WTC11 (cell line): ENCODE results near the gene TRIM23. TPM values are rescaled to one million over a fixed set of nuclear protein-coding genes. Genes with fewer than 3 reads are reported as not detected.

Experiments
- ATAC-seq: fragments of 200-7000 bp; cut with Tn5 transposase; 2 replicates; pipeline ENCODE4 v1.10.0; 2021; ENCODE audit warnings: mild to moderate bottlenecking, moderate library complexity
- CTCF ChIA-PET: fragments of 300-600 bp; sonication (Branson Sonifier 250); formaldehyde crosslinking; loops from one replicate; lab custom pipeline; 2021; ENCODE audit warnings: antibody characterized with exemption; lab: Charles Lee
- POLR2A ChIA-PET: fragments of 350-600 bp; sonication (Branson Sonifier 250); formaldehyde crosslinking; loops from one replicate; lab custom pipeline; 2021; ENCODE audit warnings: antibody characterized with exemption; lab: Charles Lee
- DNase-seq: peaks from one replicate; pipeline ENCODE4 v3.0.0; 2021; ENCODE audit warnings: low spot score
- H3K27ac Mint-ChIP-seq: 2 replicates; pipeline ENCODE4 v1.8.0; 2021; ENCODE audit warnings: mixed read lengths
- H3K27me3 Mint-ChIP-seq: 2 replicates; pipeline ENCODE4 v1.8.0; 2021; ENCODE audit warnings: low read depth, mild to moderate bottlenecking, moderate library complexity, mixed read lengths
- H3K36me3 Mint-ChIP-seq: 2 replicates; pipeline ENCODE4 v1.8.0; 2021; ENCODE audit warnings: mixed read lengths
- H3K4me1 Mint-ChIP-seq: 2 replicates; pipeline ENCODE4 v1.8.0; 2022; ENCODE audit warnings: mixed read lengths
- H3K4me3 Mint-ChIP-seq: 2 replicates; pipeline ENCODE4 v1.8.0; 2021; ENCODE audit warnings: mild to moderate bottlenecking, moderate library complexity, mixed read lengths
- H3K9me3 Mint-ChIP-seq: 2 replicates; pipeline ENCODE4 v1.8.0; 2021; ENCODE audit warnings: mixed read lengths
- CREB1 ChIP-seq: sonication (generic); formaldehyde crosslinking; IDR thresholded peaks from 2 replicates; pipeline ENCODE4 v1.8.0; 2023; ENCODE audit warnings: mild to moderate bottlenecking, missing genetic modification reagents
- GTF2I ChIP-seq: fragments of 250-450 bp; sonication (Bioruptor Pico); conservative IDR thresholded peaks from 2 replicates; pipeline ENCODE4 v1.4.0; 2021; ENCODE audit warnings: mild to moderate bottlenecking
- HMGA2 ChIP-seq: fragments of 250-450 bp; sonication (Bioruptor Pico); IDR thresholded peaks from 2 replicates; pipeline ENCODE4 v1.4.0; 2021; ENCODE audit warnings: mild to moderate bottlenecking, moderate library complexity
- IRF2 ChIP-seq: sonication (generic); formaldehyde crosslinking; IDR thresholded peaks from 2 replicates; pipeline ENCODE4 v1.8.0; 2022; ENCODE audit warnings: low read depth, missing genetic modification reagents, borderline replicate concordance
- KAT7 ChIP-seq: sonication (generic); formaldehyde crosslinking; IDR thresholded peaks from 2 replicates; pipeline ENCODE4 v1.8.1; 2023; ENCODE audit warnings: missing genetic modification reagents, mild to moderate bottlenecking, borderline replicate concordance
- MYBL2 ChIP-seq: sonication (generic); formaldehyde crosslinking; IDR thresholded peaks from 2 replicates; pipeline ENCODE4 v1.8.1; 2023; ENCODE audit warnings: mild to moderate bottlenecking, moderate library complexity, missing genetic modification reagents
- NFATC4 ChIP-seq: fragments of 250-450 bp; sonication (Bioruptor Pico); IDR thresholded peaks from 2 replicates; pipeline ENCODE4 v1.9.0; 2021; ENCODE audit warnings: mild to moderate bottlenecking
- NR2C2 ChIP-seq: sonication (generic); formaldehyde crosslinking; IDR thresholded peaks from 2 replicates; pipeline ENCODE4 v1.8.0; 2022; ENCODE audit warnings: mild to moderate bottlenecking, missing genetic modification reagents
- RORB ChIP-seq: fragments of 250-450 bp; sonication (Bioruptor Pico); IDR thresholded peaks from 2 replicates; pipeline ENCODE4 v1.9.0; 2021; ENCODE audit warnings: mild to moderate bottlenecking
- TEAD1 ChIP-seq: sonication (generic); formaldehyde crosslinking; IDR thresholded peaks from 2 replicates; pipeline ENCODE4 v1.8.0; 2022; ENCODE audit warnings: mild to moderate bottlenecking, missing genetic modification reagents
- ZNF138 ChIP-seq: sonication (generic); formaldehyde crosslinking; conservative IDR thresholded peaks from 2 replicates; pipeline ENCODE4 v1.8.1; 2022; ENCODE audit warnings: mild to moderate bottlenecking, moderate library complexity, missing genetic modification reagents
- ZNF219 ChIP-seq: sonication (generic); formaldehyde crosslinking; IDR thresholded peaks from 2 replicates; pipeline ENCODE4 v1.8.0; 2023; ENCODE audit warnings: missing genetic modification reagents, mild to moderate bottlenecking, borderline replicate concordance
- ZNF232 ChIP-seq: sonication (generic); formaldehyde crosslinking; IDR thresholded peaks from 2 replicates; pipeline ENCODE4 v1.8.0; 2022; ENCODE audit warnings: mild to moderate bottlenecking, missing genetic modification reagents
- ZNF263 ChIP-seq: sonication (generic); formaldehyde crosslinking; IDR thresholded peaks from 2 replicates; pipeline ENCODE4 v1.8.1; 2022; ENCODE audit warnings: low read depth, mild to moderate bottlenecking, moderate library complexity, missing genetic modification reagents
- ZNF396 ChIP-seq: fragments of 250-450 bp; sonication (Bioruptor Pico); IDR thresholded peaks from 2 replicates; pipeline ENCODE4 v1.8.0; 2021; ENCODE audit warnings: mild to moderate bottlenecking, moderate library complexity, borderline replicate concordance
- total RNA-seq: library from RNA; stranded (reverse); gene quantifications from 3 replicates; pipeline ENCODE4 v1.2.3, GENCODE V29; 2021
- TF ChIP-seq, protein P1 (sequence below): sonication (generic); formaldehyde crosslinking; IDR thresholded peaks from 2 replicates; pipeline ENCODE4 v1.8.0; 2022; ENCODE audit warnings: mild to moderate bottlenecking, missing genetic modification reagents
- TF ChIP-seq, protein P2 (sequence below): sonication (generic); formaldehyde crosslinking; IDR thresholded peaks from 2 replicates; pipeline ENCODE4 v1.8.1; 2023; ENCODE audit warnings: mild to moderate bottlenecking, missing genetic modification reagents, moderate library complexity
- TF ChIP-seq, protein P3 (sequence below): sonication (generic); formaldehyde crosslinking; IDR thresholded peaks from 2 replicates; pipeline ENCODE4 v1.8.1; 2022; ENCODE audit warnings: low read depth, missing genetic modification reagents, borderline replicate concordance
- TF ChIP-seq, protein P4 (sequence below): sonication (generic); formaldehyde crosslinking; conservative IDR thresholded peaks from 2 replicates; pipeline ENCODE4 v1.8.1; 2023; ENCODE audit warnings: mild to moderate bottlenecking, low read depth, missing genetic modification reagents, moderate library complexity
- TF ChIP-seq, protein P5 (sequence below): fragments of 250-450 bp; sonication (Bioruptor Pico); IDR thresholded peaks from 2 replicates; pipeline ENCODE4 v1.8.0; 2021; ENCODE audit warnings: mild to moderate bottlenecking

Gene TRIM23
- total RNA-seq, 1 experiment from 2014 or later = 11.8 TPM

DNA sequence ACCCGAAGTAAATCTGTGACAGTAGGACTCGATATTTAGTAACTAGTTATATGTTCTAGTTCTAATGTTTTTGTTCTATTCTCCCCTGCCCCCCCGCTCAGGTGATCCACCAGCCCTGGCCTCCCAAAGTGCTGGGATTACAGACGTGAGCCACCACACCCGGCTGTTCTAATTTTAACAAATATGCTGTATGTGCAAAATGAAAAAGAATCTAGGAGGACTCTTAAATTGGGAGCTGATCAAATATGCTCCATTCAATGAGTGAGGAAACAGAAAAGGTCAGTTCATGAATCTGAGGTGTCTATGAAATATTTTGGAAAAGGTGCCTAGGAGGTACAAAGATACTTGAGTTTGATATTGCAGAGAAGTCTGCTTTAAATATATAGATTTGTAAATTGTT lies 78.0 kb downstream of the TRIM23 start:
- no peak for DNase-seq
- Mint-ChIP-seq H3K9me3 (no peaks in the 10 kb centered on the region), H3K36me3 (peaks cover 54% of the 10 kb centered on the region), H3K4me1 (no peaks in the 10 kb centered on the region), H3K27me3 (no peaks in the 10 kb centered on the region), H3K27ac (no peak overlapping the region), H3K4me3 (no peak overlapping the region)
- no peak for ATAC-seq
- POLR2A ChIA-PET = no interaction called here
- TF ChIP-seq CREB1 (CRISPR knock-in tag) = no peak
- TF ChIP-seq, protein P1, sequence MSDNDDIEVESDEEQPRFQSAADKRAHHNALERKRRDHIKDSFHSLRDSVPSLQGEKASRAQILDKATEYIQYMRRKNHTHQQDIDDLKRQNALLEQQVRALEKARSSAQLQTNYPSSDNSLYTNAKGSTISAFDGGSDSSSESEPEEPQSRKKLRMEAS (CRISPR knock-in tag) = no peak
- TF ChIP-seq GTF2I (CRISPR knock-in tag) = no peak
- TF ChIP-seq MYBL2 (CRISPR knock-in tag) = no peak
- no peak for TF ChIP-seq NFATC4 (CRISPR knock-in tag)
- TF ChIP-seq HMGA2 (CRISPR knock-in tag) = no peak
- TF ChIP-seq, protein P2, sequence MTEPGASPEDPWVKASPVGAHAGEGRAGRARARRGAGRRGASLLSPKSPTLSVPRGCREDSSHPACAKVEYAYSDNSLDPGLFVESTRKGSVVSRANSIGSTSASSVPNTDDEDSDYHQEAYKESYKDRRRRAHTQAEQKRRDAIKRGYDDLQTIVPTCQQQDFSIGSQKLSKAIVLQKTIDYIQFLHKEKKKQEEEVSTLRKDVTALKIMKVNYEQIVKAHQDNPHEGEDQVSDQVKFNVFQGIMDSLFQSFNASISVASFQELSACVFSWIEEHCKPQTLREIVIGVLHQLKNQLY (CRISPR knock-in tag) = no peak
- TF ChIP-seq, protein P3, sequence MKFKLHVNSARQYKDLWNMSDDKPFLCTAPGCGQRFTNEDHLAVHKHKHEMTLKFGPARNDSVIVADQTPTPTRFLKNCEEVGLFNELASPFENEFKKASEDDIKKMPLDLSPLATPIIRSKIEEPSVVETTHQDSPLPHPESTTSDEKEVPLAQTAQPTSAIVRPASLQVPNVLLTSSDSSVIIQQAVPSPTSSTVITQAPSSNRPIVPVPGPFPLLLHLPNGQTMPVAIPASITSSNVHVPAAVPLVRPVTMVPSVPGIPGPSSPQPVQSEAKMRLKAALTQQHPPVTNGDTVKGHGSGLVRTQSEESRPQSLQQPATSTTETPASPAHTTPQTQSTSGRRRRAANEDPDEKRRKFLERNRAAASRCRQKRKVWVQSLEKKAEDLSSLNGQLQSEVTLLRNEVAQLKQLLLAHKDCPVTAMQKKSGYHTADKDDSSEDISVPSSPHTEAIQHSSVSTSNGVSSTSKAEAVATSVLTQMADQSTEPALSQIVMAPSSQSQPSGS (CRISPR knock-in tag) = no peak
- no peak for TF ChIP-seq ZNF138 (CRISPR knock-in tag)
- TF ChIP-seq KAT7 (CRISPR knock-in tag) = no peak
- TF ChIP-seq ZNF263 = no peak
- TF ChIP-seq ZNF219 (CRISPR knock-in tag) = no peak
- TF ChIP-seq NR2C2 (CRISPR knock-in tag) = no peak
- TF ChIP-seq, protein P4, sequence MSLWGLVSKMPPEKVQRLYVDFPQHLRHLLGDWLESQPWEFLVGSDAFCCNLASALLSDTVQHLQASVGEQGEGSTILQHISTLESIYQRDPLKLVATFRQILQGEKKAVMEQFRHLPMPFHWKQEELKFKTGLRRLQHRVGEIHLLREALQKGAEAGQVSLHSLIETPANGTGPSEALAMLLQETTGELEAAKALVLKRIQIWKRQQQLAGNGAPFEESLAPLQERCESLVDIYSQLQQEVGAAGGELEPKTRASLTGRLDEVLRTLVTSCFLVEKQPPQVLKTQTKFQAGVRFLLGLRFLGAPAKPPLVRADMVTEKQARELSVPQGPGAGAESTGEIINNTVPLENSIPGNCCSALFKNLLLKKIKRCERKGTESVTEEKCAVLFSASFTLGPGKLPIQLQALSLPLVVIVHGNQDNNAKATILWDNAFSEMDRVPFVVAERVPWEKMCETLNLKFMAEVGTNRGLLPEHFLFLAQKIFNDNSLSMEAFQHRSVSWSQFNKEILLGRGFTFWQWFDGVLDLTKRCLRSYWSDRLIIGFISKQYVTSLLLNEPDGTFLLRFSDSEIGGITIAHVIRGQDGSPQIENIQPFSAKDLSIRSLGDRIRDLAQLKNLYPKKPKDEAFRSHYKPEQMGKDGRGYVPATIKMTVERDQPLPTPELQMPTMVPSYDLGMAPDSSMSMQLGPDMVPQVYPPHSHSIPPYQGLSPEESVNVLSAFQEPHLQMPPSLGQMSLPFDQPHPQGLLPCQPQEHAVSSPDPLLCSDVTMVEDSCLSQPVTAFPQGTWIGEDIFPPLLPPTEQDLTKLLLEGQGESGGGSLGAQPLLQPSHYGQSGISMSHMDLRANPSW (CRISPR knock-in tag) = no peak
- CTCF ChIA-PET = no interaction called here

DNA sequence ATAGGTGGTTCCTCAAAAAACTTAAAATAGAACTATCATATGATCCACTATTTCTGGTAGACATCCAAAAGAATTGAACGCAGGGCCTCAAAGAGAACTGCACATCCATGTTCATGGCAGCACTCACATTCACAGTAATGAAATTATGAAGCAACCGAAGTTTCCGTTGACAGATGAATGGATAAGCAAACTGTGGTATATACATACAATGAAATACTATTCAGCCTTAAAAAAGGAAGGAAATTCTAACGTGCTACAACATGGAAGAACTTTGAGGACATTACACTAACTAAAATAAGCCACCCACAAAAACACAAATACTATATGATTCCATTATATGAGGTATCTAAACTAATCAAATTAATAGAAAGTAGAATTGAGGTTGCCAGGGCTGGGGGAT lies 79.7 kb downstream of the TRIM23 start:
- ATAC-seq (no peak), DNase-seq (no peak)
- Mint-ChIP-seq H3K27ac (no peak overlapping the region), H3K27me3 (no peaks in the 10 kb centered on the region), H3K4me1 (no peaks in the 10 kb centered on the region), H3K36me3 (peaks cover 50% of the 10 kb centered on the region), H3K9me3 (no peaks in the 10 kb centered on the region), H3K4me3 (no peak overlapping the region)
- POLR2A ChIA-PET = no interaction called here
- CTCF ChIA-PET = no interaction called here
- TF ChIP-seq, protein P5, sequence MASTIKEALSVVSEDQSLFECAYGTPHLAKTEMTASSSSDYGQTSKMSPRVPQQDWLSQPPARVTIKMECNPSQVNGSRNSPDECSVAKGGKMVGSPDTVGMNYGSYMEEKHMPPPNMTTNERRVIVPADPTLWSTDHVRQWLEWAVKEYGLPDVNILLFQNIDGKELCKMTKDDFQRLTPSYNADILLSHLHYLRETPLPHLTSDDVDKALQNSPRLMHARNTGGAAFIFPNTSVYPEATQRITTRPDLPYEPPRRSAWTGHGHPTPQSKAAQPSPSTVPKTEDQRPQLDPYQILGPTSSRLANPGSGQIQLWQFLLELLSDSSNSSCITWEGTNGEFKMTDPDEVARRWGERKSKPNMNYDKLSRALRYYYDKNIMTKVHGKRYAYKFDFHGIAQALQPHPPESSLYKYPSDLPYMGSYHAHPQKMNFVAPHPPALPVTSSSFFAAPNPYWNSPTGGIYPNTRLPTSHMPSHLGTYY = no peak
- TF ChIP-seq ZNF232 = no peak
- no peak for TF ChIP-seq IRF2 (CRISPR knock-in tag)
- no peak for TF ChIP-seq RORB (CRISPR knock-in tag)
- no peak for TF ChIP-seq TEAD1 (CRISPR knock-in tag)
- no peak for TF ChIP-seq ZNF396 (CRISPR knock-in tag)
- TF ChIP-seq, all 79 proteins: peak for 0
